Measurements from ENCODE around the gene DGAT2. TPM values are rescaled to one million over a fixed set of nuclear protein-coding genes. Genes with fewer than 3 reads are reported as not detected.

DGAT2 gene
- total RNA-seq, 1 donor from 2014 or later = 1.7 TPM

DNA sequence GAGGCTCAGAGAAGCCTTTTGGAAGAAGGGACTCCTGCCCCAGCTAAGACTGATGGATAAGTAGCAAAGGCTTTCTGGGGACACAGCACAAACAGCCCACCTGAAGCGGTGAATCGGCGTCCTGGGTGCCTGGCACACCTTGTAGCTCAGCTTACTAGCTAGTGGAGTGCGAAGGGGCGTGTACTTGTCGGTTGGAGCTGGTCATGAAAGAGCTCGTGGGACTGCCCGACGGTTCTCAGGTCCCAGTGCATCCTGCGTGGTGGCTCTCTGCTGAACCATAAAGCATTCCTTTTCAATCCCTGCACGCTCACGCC lies 45.7 kb downstream of the DGAT2 start:
- H3K27me3 Mint-ChIP-seq (ENCODE audit: insufficient read depth, low read depth) = no peaks in the 10 kb centered on the region
- H3K4me3 Mint-ChIP-seq = peak overlapping the region; percentile 97
- H3K4me3 ChIP-seq = peak overlapping the region; percentile 77
- DNase-seq (ENCODE audit: low spot score) = no peak
- H3K27ac ChIP-seq = no peak overlapping the region
- H3K4me2 ChIP-seq = peak overlapping the region; percentile 94
- peaks cover 2% of the 10 kb centered on the region for H3K36me3 Mint-ChIP-seq
- H3F3A ChIP-seq (ENCODE audit: low read depth) = peaks cover 7% of the 10 kb centered on the region
- no peaks in the 10 kb centered on the region for H3K9me3 ChIP-seq (ENCODE audit: low read depth)
- H4K20me1 ChIP-seq (ENCODE audit: low read depth) = peaks cover 6% of the 10 kb centered on the region
- H3K4me1 ChIP-seq = peaks cover 17% of the 10 kb centered on the region
- H3K9ac ChIP-seq = peak overlapping the region; percentile 0
- peaks cover 17% of the 10 kb centered on the region for H3K4me1 Mint-ChIP-seq
- no peaks in the 10 kb centered on the region for H3K9me3 Mint-ChIP-seq
- H3K36me3 ChIP-seq = no peaks in the 10 kb centered on the region
- peaks cover 37% of the 10 kb centered on the region for H3K79me2 ChIP-seq (ENCODE audit: low read depth)
- H2AFZ ChIP-seq (replicated peaks) = peak overlapping the region; percentile 90
- TF ChIP-seq EZH2phosphoT487 (IDR thresholded peaks at IDR 0.05) (no peak), EZH2 (IDR thresholded peaks at IDR 0.05) (no peak)
- TF ChIP-seq, protein P1, sequence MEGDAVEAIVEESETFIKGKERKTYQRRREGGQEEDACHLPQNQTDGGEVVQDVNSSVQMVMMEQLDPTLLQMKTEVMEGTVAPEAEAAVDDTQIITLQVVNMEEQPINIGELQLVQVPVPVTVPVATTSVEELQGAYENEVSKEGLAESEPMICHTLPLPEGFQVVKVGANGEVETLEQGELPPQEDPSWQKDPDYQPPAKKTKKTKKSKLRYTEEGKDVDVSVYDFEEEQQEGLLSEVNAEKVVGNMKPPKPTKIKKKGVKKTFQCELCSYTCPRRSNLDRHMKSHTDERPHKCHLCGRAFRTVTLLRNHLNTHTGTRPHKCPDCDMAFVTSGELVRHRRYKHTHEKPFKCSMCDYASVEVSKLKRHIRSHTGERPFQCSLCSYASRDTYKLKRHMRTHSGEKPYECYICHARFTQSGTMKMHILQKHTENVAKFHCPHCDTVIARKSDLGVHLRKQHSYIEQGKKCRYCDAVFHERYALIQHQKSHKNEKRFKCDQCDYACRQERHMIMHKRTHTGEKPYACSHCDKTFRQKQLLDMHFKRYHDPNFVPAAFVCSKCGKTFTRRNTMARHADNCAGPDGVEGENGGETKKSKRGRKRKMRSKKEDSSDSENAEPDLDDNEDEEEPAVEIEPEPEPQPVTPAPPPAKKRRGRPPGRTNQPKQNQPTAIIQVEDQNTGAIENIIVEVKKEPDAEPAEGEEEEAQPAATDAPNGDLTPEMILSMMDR (IDR thresholded peaks at IDR 0.05) = no peak
- no peaks in the 10 kb centered on the region for H3K27me3 ChIP-seq
- H3K27ac Mint-ChIP-seq = no peak overlapping the region

DNA sequence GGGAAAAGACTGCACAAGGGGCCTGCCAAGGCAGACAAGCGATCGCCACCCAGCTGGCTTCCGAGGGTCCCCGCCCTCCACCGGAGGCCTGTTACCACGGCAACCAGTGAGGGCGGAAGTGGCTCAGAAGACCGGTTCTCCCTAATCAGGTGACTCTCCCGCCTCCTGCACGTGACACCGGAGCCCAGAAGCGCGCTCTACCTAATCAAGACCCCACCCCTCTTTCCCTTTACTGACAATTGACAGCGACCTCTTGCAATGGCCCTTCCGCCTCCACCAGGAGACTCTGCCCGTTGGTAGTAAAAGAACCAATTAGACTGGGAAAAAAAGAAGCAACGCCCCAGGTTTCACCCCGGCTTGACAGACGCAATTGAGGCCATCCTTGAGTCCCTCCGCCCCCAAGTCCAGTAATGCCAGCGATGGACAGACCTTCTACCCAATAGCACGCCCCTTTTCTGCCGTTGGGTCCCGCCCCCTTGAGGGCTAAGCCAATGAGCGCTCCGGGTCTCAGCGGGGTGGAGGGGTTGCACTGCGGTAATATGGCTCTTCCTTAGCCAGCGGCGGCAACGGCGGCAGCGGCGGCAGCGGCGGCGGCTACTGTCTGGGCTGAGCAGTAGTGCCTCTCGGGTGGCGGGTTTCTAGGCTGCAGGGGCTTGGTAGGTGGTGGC lies 46.2 kb downstream of the DGAT2 start, which contains the start of gene UVRAG:
Gene UVRAG (plus strand): TSS at position 534 of the 668 bp plus-strand sequence. CDS start 198 bp downstream, outside the sequence.
- Mint-ChIP-seq H3K36me3 (peaks cover 2% of the 10 kb centered on the region), H3K4me1 (peaks cover 17% of the 10 kb centered on the region), H3K9me3 (no peaks in the 10 kb centered on the region), H3K27me3 (ENCODE audit: insufficient read depth, low read depth) (no peaks in the 10 kb centered on the region), H3K27ac (peak within 1 kb of the TSS; percentile 76), H3K4me3 (peak within 1 kb of the TSS; percentile 97)
- H3K9ac ChIP-seq = peak within 1 kb of the TSS; percentile 64
- peaks cover 7% of the 10 kb centered on the region for H3F3A ChIP-seq (ENCODE audit: low read depth)
- peak within 1 kb of the TSS; percentile 94 for H3K4me2 ChIP-seq
- H3K4me1 ChIP-seq = peaks cover 17% of the 10 kb centered on the region
- no peaks in the 10 kb centered on the region for H3K9me3 ChIP-seq (ENCODE audit: low read depth)
- H2AFZ ChIP-seq (replicated peaks) = peak within 1 kb of the TSS; percentile 90
- TF ChIP-seq, protein P1 (IDR thresholded peaks at IDR 0.05) = no peak
- no peak for TF ChIP-seq EZH2 (IDR thresholded peaks at IDR 0.05)
- TF ChIP-seq EZH2phosphoT487 (IDR thresholded peaks at IDR 0.05) = no peak
- no peaks in the 10 kb centered on the region for H3K36me3 ChIP-seq
- peaks cover 41% of the 10 kb centered on the region for H3K79me2 ChIP-seq (ENCODE audit: low read depth)
- DNase-seq (ENCODE audit: low spot score) = peak; percentile 99
- H3K27ac ChIP-seq = no peak within 1 kb of the TSS
- peak within 1 kb of the TSS; percentile 77 for H3K4me3 ChIP-seq
- peaks cover 6% of the 10 kb centered on the region for H4K20me1 ChIP-seq (ENCODE audit: low read depth)
- H3K27me3 ChIP-seq = no peaks in the 10 kb centered on the region

DNA sequence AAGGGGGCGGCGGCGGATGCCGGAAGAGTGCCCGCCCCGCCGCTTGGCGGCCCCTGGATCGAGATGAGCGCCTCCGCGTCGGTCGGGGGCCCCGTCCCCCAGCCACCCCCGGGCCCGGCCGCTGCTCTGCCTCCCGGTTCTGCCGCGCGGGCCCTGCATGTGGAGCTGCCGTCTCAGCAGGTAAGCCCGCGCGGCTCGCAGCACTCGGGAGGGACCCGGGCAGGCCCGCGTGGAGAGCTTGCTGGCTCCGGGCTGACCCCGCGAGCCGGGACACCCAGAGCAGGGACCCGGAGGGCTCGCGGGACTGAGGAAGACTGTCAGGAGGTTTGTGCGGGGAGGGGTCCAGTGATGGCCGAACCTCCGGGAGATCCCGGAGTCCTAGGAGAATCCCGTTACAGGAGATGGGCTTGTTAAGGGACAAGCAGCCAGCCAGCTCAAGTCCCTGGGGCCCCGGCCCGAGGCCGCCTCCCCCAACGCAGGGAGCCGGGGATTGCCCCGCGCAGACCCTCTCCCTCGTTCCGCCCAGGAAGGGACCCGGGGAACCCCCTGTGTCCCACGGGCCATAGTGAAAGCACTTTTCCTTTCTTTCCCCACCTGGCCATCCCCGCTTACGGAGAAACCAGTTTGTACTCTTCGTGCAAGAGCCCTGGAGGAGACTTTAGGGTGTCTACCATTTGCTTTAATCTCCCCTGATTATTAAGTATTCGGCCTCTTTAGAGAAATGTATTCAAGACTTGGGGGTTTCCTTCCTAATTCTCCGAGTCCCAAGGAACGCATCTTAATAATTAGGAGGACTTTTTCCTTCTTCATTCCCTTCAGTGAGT lies 47.0 kb downstream of the DGAT2 start:
- H3K4me3 Mint-ChIP-seq = peak overlapping the region; percentile 97
- Histone ChIP-seq H3K79me2 (ENCODE audit: low read depth) (peaks cover 48% of the 10 kb centered on the region), H3F3A (ENCODE audit: low read depth) (peaks cover 7% of the 10 kb centered on the region), H3K9me3 (ENCODE audit: low read depth) (no peaks in the 10 kb centered on the region), H3K4me3 (peak overlapping the region; percentile 77), H3K36me3 (no peaks in the 10 kb centered on the region), H3K27ac (no peak overlapping the region), H3K27me3 (no peaks in the 10 kb centered on the region), H3K4me2 (peak overlapping the region; percentile 94), H3K4me1 (peaks cover 17% of the 10 kb centered on the region), H3K9ac (peak overlapping the region; percentile 64), H2AFZ (replicated peaks) (peak overlapping the region; percentile 79), H4K20me1 (ENCODE audit: low read depth) (peaks cover 6% of the 10 kb centered on the region)
- no peak for DNase-seq (ENCODE audit: low spot score)
- H3K36me3 Mint-ChIP-seq = peaks cover 2% of the 10 kb centered on the region
- TF ChIP-seq EZH2phosphoT487 (IDR thresholded peaks at IDR 0.05) = peak; percentile 36
- no peak for TF ChIP-seq EZH2 (IDR thresholded peaks at IDR 0.05)
- TF ChIP-seq, protein P1 (IDR thresholded peaks at IDR 0.05) = peak; percentile 14
- H3K4me1 Mint-ChIP-seq = peaks cover 17% of the 10 kb centered on the region
- no peak overlapping the region for H3K27ac Mint-ChIP-seq
- H3K9me3 Mint-ChIP-seq = no peaks in the 10 kb centered on the region
- H3K27me3 Mint-ChIP-seq (ENCODE audit: insufficient read depth, low read depth) = no peaks in the 10 kb centered on the region

Measured in neural progenitor cell (in vitro differentiated cells).